HFFc6 (cell line): ENCODE data around the gene CETN2. TPM values are rescaled to one million over a fixed set of nuclear protein-coding genes. Genes with fewer than 3 reads are reported as not detected.
A peak's percentile ranks its signal among the peaks of the same experiment; 100 is the strongest.

Source experiments
- DNase-seq: peaks from one replicate; pipeline ENCODE4 v3.0.0-alpha.2; 2018
- H3K27ac Mint-ChIP-seq: 2 replicates; pipeline ENCODE4 v1.8.0; 2020; ENCODE audit warnings: mild to moderate bottlenecking, mixed read lengths
- H3K27me3 Mint-ChIP-seq: 2 replicates; pipeline ENCODE4 v1.8.0; 2021; ENCODE audit warnings: mild to moderate bottlenecking, moderate library complexity, mixed read lengths; ENCODE audit not compliant: insufficient read depth
- H3K36me3 Mint-ChIP-seq: 2 replicates; pipeline ENCODE4 v1.8.0; 2021; ENCODE audit warnings: low read depth, mixed read lengths
- H3K4me1 Mint-ChIP-seq: 2 replicates; pipeline ENCODE4 v1.8.0; 2020; ENCODE audit warnings: low read depth, mixed read lengths
- H3K4me3 Mint-ChIP-seq: 2 replicates; pipeline ENCODE4 v1.8.0; 2020; ENCODE audit warnings: mild to moderate bottlenecking, moderate library complexity, mixed read lengths
- H3K9me3 Mint-ChIP-seq: 2 replicates; pipeline ENCODE4 v1.8.0; 2020; ENCODE audit warnings: mild to moderate bottlenecking, mixed read lengths
- total RNA-seq, 6 experiments: library from RNA; stranded (reverse); fragmentation: NEBNext Ultra II Directional; extraction: Animal tissue kit (Norgen Biotek cat#: 25700); gene quantifications; 2 replicates in 1 of 6; 3 replicates in 5 of 6; pipeline ENCODE4 v1.2.3, GENCODE V29; 2021
- TF ChIP-seq, protein P1 (sequence below): fragments of 200-600 bp; sonication (generic); IDR thresholded peaks from 2 replicates; pipeline ENCODE4 v1.5.0; 2021; ENCODE audit warnings: antibody characterized with exemption, mild to moderate bottlenecking

Gene CETN2
- total RNA-seq, 6 experiments from 2014 or later: 39.9 to 47.8 (median 43.6) TPM

- Mint-ChIP-seq H3K9me3 (no peaks in the 10 kb centered on the region), H3K36me3 (peaks cover 4% of the 10 kb centered on the region; the same call in 1 of the 2 replicates), H3K27me3 (no peaks in the 10 kb centered on the region), H3K4me1 (peaks cover 37% of the 10 kb centered on the region), H3K4me3 (peak overlapping the region; percentile 98; the same call in 1 of the 2 replicates), H3K27ac (peak overlapping the region; percentile 45; the same call in 1 of the 2 replicates)
- TF ChIP-seq, protein P1, sequence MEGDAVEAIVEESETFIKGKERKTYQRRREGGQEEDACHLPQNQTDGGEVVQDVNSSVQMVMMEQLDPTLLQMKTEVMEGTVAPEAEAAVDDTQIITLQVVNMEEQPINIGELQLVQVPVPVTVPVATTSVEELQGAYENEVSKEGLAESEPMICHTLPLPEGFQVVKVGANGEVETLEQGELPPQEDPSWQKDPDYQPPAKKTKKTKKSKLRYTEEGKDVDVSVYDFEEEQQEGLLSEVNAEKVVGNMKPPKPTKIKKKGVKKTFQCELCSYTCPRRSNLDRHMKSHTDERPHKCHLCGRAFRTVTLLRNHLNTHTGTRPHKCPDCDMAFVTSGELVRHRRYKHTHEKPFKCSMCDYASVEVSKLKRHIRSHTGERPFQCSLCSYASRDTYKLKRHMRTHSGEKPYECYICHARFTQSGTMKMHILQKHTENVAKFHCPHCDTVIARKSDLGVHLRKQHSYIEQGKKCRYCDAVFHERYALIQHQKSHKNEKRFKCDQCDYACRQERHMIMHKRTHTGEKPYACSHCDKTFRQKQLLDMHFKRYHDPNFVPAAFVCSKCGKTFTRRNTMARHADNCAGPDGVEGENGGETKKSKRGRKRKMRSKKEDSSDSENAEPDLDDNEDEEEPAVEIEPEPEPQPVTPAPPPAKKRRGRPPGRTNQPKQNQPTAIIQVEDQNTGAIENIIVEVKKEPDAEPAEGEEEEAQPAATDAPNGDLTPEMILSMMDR: no peak
- DNase-seq: no peak
Observed at GRCh38 chrX:152832520-152832919, 2.0 kb upstream of the CETN2 start.

- Mint-ChIP-seq H3K9me3 (no peaks in the 10 kb centered on the region), H3K4me3 (peak overlapping the region; percentile 98), H3K4me1 (peaks cover 37% of the 10 kb centered on the region), H3K27ac (peak overlapping the region; percentile 87), H3K36me3 (peaks cover 4% of the 10 kb centered on the region; the same call in 1 of the 2 replicates), H3K27me3 (no peaks in the 10 kb centered on the region)
- TF ChIP-seq, protein P1: no peak
- no peak for DNase-seq
Observed at GRCh38 chrX:152831391-152831790, 834 bp upstream of the CETN2 start.

DNA sequence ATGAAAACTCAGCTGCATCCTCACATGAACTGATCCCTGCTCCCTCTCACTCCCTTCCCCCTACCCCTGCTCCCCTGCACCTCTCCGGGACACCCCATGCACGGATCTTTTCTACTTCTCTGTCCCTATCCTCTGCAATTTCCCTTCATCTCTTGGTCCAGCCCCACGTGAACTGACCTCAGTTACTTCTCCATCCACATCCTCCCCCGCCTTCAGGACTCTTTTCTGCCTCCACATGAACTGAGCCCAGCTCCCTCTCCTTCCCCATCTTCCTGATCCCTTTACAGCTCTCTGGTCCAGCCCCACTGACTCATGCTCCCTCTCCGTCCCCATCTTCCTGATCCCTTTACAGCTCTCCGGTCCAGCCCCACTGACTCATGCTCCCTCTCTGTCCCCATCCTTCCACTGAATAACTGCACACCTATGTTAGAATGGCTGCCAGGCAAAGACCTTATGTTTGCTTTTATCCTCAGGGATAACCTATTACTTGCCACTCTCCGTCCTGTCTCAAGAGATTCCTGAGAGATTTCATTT lies 5.6 kb downstream of the CETN2 start:
- Mint-ChIP-seq H3K4me3 (no peak overlapping the region), H3K27me3 (no peaks in the 10 kb centered on the region; the same call in 1 of the 2 replicates), H3K27ac (no peak overlapping the region), H3K4me1 (peaks cover 15% of the 10 kb centered on the region), H3K9me3 (no peaks in the 10 kb centered on the region), H3K36me3 (no peaks in the 10 kb centered on the region)
- DNase-seq: peak; percentile 9
- TF ChIP-seq, protein P1: no peak

DNA sequence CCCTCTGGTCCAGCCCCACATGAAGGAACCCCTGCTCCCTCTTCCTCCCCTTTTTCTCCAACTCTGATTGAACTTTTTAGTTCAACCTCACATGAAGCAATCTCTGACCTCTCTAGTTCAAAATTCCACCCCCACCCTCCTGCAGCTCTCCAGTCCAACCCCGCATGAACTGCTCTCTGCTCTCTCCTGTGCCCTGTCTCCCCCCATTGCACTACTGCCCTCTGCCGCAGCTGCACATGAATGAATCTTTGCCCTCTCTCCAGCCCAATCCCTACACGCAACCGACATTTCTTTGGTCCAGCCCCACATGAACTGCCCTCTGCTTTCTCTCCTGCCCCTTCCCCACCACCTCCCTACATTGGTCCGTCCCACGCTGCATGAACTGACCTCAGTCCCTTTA lies 6.9 kb downstream of the CETN2 start:
- TF ChIP-seq, protein P1: no peak
- H3K9me3 Mint-ChIP-seq: no peaks in the 10 kb centered on the region
- H3K27me3 Mint-ChIP-seq: no peaks in the 10 kb centered on the region; the same call in 1 of the 2 replicates
- no peaks in the 10 kb centered on the region for H3K36me3 Mint-ChIP-seq
- H3K4me1 Mint-ChIP-seq: peaks cover 19% of the 10 kb centered on the region
- H3K27ac Mint-ChIP-seq: no peak overlapping the region
- DNase-seq: no peak
- no peak overlapping the region for H3K4me3 Mint-ChIP-seq

- H3K9me3 Mint-ChIP-seq: no peaks in the 10 kb centered on the region
- peaks cover 31% of the 10 kb centered on the region for H3K4me1 Mint-ChIP-seq
- DNase-seq: peak; percentile 46
- TF ChIP-seq, protein P1: no peak
- no peak overlapping the region for H3K27ac Mint-ChIP-seq
- H3K4me3 Mint-ChIP-seq: no peak overlapping the region
- H3K27me3 Mint-ChIP-seq: no peaks in the 10 kb centered on the region; the same call in 1 of the 2 replicates
- H3K36me3 Mint-ChIP-seq: no peaks in the 10 kb centered on the region
Observed at GRCh38 chrX:152822383-152823086, 8.0 kb downstream of the CETN2 start.
